Endometrial microvascular endothelial cells (primary cell): Measurements from ENCODE around the gene PDE11A. TPM values are rescaled to one million over a fixed set of nuclear protein-coding genes. Genes with fewer than 3 reads are reported as not detected.

ENCODE experiments used
- in situ Hi-C: cut with HindIII; loops from 2 replicates; pipeline ENCODE4 v1.10.0; 2017; ENCODE audit warnings: low sequenced_read_pairs, low pct_unique_long_range_greater_than_20kb; ENCODE audit errors: inconsistent ontology term
- total RNA-seq: library from RNA; depleted of rRNA; stranded (reverse); fragments of >200 nt; gene quantifications from one replicate; pipeline ENCODE4 v1.2.3, GENCODE V29; 2015; ENCODE audit errors: inconsistent ontology term

PDE11A gene
- total RNA-seq, 1 donor from 2014 or later: 0.37 TPM

DNA sequence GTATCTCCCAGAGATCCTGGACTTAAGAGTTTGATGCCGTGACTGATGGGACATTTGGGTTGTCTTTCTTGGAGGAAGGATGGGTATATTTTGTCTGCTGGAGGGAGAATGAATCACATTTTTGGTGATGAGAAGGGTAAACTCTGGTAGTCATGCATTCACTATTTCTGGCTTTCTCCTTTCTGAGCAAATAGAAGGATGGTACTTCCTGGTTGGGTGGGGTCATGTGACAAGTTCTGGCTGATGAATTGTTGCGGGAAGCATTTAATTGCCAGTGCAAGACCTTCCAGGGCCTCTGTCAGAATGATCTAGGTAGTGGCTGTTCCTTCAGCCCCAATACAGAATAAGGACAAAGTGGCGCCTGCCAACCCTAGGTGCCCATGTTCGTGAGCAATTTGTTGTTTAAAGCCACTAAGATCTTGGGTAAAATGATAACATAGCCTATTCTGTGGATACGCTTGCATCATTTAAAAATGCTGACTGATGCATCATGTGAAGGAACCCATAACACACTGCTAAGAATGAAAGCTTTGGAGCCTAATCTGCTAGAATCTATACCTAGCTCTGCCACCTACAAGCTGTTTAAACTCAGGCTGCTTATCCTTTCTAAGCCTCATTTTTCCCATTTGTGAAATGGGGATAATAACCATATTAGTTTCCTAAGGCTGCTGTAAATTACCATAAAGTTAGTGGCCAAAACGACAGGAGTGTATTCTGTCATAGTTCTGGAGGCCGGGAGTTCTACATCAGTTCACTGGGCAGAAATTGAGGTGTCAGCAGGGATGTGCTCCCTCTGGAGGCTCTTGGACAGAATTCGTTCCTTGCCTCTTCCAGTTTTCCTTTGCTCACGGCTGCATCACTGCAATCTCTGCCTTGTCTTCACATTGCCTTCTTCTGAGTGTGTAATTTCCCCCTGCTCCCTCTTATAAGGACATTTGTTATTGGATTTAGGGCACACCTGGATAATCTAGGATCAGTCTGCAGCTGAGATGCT lies 398.7 kb downstream of the PDE11A start:
- in situ Hi-C loops: no loop called here

DNA sequence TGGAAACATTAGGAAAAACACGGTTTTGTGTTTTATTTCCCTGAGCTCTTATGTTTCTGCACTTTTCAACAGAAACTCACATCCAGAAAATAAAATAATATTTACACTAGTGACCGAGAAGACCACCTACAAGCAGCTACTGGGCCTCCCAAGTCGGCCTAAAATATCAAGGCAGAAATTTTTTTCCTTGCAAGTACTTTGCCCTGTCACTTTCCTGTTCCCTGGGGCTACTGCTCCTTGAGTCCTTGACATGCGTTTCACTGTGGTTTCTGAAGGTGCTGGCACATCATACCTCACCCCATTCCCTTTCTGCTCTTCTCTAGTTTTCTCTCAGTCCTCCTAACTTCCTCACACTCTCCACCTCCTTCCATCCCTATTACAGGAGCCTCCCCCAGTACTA lies 400.9 kb downstream of the PDE11A start:
- in situ Hi-C loops: no loop called here

DNA sequence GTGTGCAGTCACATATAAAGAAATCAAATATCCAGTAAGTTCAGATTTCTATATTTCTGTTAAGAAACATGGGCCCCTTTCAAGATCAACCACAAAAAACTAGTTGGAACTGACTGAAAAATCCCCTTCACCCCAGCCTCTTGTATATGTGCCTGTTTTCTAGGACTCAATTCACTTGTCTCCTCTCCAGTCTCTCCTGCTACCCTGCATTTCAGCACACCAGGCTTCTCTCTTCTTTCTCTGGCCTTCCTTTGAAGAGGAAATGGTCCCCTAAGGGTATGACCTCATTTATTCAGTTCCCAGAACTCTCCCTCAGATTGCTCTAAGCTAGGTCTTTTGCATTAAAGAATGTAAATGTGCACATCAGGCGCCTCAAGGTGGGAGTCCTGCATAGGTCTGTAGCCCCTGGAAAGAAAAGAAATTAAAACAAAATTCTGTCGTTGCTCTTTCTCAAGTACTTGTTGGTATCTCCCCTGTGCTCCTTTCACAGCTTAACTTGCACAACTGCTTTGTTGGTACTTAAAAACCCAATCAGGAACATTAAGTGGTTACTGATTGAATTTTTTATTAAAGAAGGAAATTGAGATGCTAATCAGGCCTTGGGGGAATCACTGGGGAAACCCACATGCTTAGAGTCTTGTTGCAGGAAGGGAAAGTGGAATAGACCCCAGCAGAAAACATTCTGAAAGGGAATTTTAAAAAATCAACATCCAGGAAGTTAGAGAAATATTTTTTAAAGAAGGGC lies 401.6 kb downstream of the PDE11A start:
- in situ Hi-C loops: no loop called here

DNA sequence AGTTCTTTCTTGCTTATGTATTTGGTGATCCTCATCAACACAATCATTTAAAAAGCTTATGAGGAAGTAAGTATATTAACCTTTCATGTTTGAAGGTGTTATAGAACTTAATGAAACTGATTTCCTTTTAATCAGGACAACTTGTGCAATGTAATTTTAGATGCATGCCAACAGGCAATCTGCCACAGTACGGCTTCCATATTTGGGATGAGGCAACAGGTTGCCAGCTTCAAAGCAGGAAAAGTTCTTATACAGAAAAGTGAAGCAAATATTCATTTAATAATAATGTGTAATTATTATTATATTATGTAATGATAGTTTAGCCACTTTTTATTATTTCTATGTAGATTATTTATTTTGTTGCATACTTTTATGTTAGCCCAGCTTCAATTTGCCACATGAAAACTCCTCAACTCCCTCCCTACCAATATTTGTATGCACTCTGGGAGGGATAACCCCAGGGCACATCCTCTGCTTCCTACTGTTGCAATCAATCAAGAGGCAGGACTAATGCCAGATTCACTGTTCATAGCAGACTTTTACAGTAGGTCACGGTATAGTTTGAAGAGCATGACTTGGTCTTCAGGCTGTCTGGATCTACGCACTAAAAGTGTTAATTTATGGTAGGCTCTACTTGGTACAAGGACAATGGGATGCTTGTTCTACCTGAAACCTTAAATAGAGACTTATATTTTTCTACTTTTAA lies 402.8 kb downstream of the PDE11A start:
- in situ Hi-C loops: no loop called here

DNA sequence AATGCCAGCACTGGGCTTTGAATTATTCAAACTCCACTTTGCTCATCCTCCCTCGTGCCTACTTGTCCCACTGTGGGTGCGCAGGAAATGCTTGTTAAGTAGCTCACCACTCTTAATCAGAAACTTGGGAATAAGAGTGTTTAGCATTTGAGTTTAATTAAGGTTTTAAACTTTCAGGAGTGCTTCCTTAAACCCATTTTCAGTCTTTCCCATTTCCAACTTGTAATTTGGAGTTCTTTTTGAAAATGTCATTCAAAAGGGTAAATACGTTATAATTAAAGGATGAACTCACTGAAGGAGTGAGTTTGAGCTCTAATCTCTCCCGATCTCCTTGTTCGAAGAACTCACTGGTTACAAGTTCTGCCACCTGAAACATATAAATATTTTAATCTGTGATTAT lies 403.4 kb downstream of the PDE11A start:
- in situ Hi-C loops: no loop called here

DNA sequence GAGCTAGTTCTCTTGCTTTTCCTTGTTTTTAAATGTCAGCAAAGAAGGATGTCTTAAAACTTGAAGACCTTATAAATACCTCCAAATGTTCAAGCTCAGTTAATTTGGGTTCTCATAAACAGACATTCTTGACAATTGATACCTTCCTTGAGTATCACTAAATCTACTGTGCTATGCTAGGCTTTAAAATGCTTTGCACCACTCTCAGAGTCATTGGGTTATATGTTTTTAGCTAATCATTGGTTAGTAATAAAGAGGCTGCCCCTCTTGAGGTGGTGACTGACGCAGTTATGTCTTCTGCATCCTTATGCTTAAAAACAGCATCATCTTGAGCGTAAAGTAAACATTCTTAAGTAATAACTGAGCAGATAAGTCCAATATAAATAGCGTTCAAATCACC lies 404.0 kb downstream of the PDE11A start:
- in situ Hi-C loops: no loop called here

DNA sequence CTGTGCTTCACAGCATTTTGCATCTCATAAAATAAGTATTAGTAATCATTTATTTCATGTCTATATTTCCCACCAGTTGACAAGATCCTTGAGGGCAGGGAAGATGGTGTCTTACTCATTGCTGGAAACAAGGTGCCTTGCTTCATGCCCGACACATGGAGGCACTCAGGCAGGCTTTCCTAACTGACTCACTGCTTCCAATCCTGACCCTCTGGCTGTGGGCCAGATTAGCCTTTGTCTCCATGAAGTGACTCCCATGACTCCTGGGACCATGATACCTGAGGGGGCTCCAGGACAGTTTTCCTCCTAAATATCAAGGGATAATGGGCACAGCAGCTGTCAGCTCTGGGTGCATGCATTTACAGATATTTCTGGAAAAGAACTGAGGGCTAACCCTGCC lies 405.0 kb downstream of the PDE11A start:
- in situ Hi-C loops: no loop called here

DNA sequence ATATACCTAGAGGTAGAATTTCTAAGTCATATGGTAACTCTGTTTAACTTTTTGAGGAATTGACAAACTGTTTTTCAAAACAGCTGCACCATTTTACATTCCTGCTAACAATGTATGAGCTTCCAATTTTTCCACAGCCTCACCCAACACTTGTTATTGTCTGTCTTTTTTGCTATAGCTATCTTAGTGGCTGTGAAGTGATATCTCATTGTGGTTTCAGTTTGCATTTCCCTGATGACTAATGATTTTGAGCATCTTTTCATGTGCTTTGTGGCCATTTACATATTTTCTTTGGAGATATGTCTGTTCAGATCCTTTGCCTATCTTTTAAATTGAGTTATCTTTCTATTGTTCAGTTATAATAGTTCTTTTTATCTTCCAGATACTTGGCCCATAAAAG lies 406.2 kb downstream of the PDE11A start:
- in situ Hi-C loops: no loop called here

DNA sequence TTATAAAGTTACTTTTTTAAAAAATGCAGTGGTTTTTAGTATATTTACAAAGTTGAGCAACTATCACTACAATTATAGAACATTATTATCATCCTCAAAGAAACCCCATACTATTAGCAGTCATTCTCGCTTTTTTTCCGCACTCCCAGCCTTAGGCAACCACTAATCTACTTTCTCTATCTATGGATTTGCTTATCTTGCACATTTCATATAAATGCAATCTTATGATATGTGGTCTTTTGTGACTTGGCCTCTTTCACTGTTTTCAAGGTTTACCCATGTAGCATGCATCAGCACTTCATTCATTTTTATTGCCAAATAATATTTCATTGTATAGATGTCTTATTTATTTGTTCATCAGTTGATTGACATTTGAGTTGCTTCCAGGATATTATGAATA lies 406.6 kb downstream of the PDE11A start:
- in situ Hi-C loops: no loop called here

DNA sequence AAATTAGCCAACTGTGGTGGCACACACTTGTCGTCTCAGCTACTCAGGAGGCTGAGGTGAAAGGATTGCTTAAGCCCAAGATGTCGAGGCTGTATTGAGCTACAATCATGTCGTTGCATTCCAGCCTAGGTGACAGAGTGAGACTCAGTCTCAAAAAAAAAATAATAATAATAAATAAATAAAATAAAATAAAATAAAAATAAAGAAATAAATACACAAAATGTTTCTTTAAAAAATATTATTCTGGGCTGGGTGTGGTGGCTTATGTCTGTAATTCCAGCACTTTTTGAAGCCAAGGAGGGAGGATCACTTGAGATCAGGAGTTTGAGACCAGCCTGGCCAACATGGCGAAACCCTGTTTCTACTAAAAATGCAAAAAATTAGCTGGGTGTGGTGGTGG lies 407.2 kb downstream of the PDE11A start:
- in situ Hi-C loops: no loop called here

DNA sequence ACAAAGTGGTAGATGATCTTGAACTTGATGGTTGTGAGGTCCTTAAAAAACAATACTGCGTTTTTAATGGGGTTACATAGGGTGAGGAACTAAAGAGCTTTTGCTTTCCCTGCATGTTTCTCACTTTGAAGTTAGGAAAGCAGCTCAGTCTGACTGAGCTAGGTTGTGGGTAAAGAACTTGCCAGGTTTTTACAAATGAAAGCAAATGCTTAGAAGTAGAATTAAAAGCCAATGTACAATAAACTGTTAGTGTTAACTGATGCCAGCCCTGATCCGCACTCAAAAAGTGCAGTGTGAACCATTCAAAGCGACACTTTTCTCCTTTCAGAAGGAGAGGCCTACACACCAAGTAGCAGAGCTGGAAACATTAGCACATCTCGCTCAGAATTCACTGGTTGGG lies 409.7 kb downstream of the PDE11A start:
- in situ Hi-C loops: no loop called here

DNA sequence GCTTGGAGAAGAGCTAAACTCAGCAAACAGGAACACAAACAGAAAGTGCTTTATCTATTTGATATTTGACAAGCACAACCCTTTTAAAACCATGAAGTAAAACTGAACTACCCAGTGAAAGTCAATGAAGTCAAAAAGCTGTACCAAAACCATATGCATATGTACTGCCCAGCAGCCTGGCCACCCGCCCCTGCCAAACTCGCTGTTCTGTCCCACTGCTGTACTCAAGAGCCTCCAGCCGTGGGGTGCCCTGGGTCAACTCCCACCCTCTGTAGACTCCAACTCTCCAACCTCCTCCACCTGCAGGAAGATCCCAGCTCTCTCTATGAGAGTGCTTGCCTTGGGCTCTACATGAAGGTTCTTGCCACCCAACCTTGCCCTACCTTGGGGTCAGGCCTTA lies 411.8 kb downstream of the PDE11A start:
- in situ Hi-C loops: no loop called here

DNA sequence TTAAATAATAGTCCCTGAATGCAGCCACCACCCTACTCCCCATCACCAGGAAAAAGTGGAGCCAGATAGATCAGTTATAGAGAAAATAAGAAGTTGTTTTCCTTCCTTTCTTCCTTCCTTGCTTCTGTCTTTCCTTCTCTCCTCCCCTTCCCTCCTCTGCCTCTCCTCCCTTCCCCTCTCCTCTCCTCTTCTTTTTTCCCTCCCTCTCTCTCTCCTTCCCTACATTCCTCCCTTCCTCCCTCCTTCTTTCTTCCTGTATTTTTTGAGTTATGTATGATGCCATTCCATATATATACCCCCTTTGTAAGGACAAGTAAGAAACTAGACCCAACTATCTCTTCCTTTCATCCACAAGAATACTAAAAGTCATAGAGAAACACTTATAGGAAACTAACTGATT lies 414.3 kb downstream of the PDE11A start:
- in situ Hi-C loops: no loop called here

DNA sequence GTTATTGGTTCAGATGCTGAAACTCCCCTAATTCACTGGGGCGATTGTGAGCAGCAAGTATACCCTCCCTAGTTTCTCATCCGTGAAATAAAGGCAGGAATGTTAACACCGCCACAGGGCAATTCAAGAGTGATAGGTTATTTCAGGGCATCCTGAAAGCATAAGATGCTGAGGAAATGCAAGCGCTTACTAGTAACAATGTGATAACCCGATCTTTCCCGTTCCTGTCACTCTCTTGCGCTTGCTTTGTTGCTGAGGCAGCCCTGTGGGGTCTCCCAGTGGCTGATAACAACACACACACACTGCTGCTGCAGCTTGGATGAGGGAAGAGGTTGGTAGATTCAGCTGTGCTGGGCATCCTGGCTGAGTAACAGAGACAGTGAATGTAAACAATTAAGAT lies 420.7 kb downstream of the PDE11A start:
- in situ Hi-C loops: no loop called here

DNA sequence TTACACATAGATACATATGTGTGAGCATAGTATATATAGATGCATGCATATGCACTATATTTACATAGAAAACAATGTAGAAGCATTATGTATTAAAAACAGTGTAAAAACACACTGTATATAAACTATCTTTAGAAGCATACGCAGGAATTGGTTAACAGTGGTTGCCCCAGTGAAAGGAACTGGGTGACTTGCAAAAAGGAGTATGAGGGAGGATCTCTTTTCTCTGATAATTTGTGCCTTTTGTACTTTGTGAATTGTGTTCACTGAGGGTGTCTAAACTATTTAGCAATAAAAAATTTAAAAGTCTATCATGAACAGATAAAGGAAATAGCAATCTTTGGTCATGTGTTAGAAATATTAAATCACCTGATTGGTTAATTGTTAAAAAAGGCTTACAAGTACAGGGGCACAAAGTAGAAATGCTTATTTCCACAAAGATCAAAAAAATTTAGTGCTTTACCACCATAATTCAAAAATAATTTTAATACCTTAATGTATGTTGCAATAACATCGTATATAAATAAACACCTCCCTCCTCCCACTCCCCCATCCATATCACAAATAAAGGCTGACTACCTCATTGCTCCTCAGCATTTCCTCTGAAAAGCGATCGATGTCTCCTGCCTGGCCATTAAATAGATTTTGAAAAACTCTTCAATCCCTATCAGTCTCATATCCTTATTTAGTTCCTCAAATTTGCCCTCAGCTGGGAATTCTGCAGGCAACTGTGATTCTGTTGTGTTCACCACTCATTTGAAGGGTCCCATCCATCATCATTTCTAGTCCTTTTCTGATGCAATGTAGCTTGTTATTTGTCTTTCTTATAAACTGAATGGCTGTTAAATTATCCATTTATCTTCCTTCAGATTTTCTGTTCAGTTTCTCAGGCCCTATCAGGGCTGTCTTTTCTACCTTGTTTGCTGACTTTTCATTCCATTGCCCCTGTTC lies 422.7 kb downstream of the PDE11A start:
- in situ Hi-C loops: no loop called here

DNA sequence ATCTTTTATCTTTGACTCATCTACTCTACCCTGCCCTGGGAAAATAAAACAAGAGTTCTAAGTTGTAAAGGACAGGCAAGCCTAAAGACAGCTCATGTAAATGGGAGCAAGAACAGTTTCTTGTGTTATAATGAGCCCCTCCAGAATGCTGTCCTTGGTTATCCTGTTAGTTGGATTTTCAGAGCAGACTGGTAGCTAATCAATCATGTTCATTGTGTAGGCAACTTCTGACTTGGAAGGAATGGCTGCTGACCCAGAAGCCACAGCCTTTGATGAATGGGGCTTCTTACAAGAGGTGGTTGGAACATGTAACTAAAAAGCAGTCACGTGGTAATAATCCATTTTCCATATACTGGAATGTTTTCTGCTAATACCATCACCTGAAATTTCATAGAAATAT lies 425.8 kb downstream of the PDE11A start:
- in situ Hi-C loops: no loop called here

DNA sequence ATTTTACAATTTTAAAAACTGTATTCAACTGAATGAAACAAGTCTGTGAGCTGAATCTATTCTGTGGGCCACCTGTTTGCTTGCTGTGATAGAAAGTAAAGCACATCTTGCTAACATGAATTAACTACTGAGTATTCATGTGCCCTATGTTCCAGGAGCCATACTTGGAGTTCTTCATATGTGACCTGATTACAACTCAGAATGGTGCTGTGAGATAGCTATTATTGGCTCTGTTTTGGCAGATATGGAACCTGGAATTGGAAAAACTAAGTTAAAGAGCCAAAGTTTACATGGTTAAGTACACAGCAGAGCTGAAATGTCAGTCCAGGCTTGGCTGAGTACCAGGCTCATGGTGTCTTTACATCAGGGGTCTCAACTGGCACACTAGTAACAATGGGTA lies 426.3 kb downstream of the PDE11A start:
- in situ Hi-C loops: no loop called here

DNA sequence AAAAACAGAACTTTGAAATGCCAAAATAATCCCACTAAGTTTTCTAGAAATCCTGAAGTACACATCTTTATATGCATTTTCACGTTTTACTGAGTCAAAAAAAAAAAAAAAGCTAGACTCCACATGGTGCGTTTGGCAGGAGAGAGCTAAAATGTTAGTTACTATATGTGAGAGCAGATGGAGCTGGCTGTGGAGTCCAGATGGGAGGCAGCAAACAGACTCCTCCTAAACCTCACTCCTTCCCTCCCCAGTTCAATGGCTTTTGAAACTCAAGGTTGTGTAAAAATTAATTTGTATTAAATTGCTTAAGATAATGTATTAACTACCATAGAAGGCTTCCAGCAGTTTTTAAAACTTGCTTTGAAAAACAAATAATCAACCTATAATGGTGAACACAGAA lies 431.2 kb downstream of the PDE11A start:
- in situ Hi-C loops: no loop called here

DNA sequence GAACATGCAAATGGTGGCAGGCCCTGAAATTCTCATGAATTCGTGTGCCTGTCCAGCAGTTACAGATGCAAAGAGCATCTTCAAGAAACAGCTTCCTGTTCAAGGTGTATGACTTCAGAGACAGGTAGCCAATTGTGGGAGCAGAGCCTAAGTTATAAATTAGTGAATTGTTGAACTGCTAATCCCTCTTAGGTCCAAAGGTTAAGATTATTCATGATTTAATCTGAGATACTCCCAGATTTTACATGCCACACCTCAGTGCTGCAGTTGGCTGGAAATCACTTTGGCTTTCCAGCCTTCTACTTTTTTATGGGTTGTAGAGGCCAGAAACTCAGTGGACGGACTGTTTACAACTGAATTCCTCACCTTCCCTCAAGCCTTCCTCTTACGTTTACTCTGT lies 432.2 kb downstream of the PDE11A start:
- in situ Hi-C loops: no loop called here
